Testis (tissue), 2 donors: ENCODE measurements around the gene PTPRN2.

Source experiments
- POLR2A ChIP-seq: fragments of 450-650 bp; IDR thresholded peaks from one replicate; pipeline ENCODE4 v1.6.1; 2017; ENCODE audit warnings: antibody characterized with exemption, mild to moderate bottlenecking, moderate library complexity
- TF ChIP-seq, protein P1 (sequence below), 3 experiments: fragments of 450-650 bp in 2 of 3; fragments of 200-600 bp in 1 of 3; sonication (generic) in 1 of 3; IDR thresholded peaks; one replicate each; pipeline ENCODE4 v1.5.1; 2016 to 2019; ENCODE audit warnings: antibody characterized with exemption in 3 of 3, mild to moderate bottlenecking in 2 of 3, moderate library complexity in 1 of 3

- TF ChIP-seq, protein P1, sequence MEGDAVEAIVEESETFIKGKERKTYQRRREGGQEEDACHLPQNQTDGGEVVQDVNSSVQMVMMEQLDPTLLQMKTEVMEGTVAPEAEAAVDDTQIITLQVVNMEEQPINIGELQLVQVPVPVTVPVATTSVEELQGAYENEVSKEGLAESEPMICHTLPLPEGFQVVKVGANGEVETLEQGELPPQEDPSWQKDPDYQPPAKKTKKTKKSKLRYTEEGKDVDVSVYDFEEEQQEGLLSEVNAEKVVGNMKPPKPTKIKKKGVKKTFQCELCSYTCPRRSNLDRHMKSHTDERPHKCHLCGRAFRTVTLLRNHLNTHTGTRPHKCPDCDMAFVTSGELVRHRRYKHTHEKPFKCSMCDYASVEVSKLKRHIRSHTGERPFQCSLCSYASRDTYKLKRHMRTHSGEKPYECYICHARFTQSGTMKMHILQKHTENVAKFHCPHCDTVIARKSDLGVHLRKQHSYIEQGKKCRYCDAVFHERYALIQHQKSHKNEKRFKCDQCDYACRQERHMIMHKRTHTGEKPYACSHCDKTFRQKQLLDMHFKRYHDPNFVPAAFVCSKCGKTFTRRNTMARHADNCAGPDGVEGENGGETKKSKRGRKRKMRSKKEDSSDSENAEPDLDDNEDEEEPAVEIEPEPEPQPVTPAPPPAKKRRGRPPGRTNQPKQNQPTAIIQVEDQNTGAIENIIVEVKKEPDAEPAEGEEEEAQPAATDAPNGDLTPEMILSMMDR (IDR thresholded peaks at IDR 0.05) = no peak
- no peak for TF ChIP-seq POLR2A
These were observed 1058.8 kb downstream of the PTPRN2 start for GRCh38 chr7:157528785-157529341.
